RWPE1 (cell line): ENCODE measurements around the gene LRR1.
"Not testable (repeated sequence)": the region's sequence is repeated elsewhere in the genome, so short reads cannot be mapped to it uniquely, and the experiment has no call there.

Experiments used
- CTCF ChIA-PET: fragments of 350-600 bp; sonication (Branson Sonifier 250); formaldehyde crosslinking; extraction: SDS; loops from one replicate; lab custom pipeline; 2021; lab: Yijun Ruan, JAX
- POLR2A ChIA-PET: fragments of 400-600 bp; formaldehyde crosslinking; extraction: SDS; loops from one replicate; lab custom pipeline; 2020; ENCODE audit warnings: antibody characterized with exemption; ENCODE audit not compliant: low non-redundant PET; lab: Yijun Ruan, JAX
- DNase-seq: peaks from one replicate; pipeline ENCODE4 v3.0.0; 2012; ENCODE audit warnings: low spot score
- H3K27ac ChIP-seq: fragments of 450-650 bp; 2 replicates; pipeline ENCODE4 v1.5.1; 2017
- TF ChIP-seq, protein P1 (sequence below): fragments of 450-650 bp; conservative IDR thresholded peaks from 2 replicates; pipeline ENCODE4 v1.5.1; 2017; ENCODE audit warnings: low read depth, mild to moderate bottlenecking

The LRR1 gene

DNA sequence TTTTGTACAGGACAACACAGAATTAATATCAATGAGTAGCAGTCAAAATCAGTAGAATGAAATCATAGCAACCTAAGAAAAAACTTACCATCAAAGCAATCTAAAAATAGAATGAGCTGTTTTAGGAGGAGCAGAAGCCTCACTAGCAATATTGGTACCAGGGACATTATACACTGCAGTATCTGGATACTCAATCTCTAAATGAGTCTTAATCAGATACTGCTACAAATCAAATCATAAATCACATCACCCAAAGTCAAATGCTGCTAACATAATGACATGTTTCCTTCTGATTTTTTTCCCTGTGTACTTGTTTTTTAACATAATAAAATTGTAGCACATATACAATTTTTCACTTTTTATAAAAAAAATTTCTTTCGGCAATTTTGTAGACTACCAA, 20.6 kb upstream of the LRR1 start:
- TF ChIP-seq, protein P1, sequence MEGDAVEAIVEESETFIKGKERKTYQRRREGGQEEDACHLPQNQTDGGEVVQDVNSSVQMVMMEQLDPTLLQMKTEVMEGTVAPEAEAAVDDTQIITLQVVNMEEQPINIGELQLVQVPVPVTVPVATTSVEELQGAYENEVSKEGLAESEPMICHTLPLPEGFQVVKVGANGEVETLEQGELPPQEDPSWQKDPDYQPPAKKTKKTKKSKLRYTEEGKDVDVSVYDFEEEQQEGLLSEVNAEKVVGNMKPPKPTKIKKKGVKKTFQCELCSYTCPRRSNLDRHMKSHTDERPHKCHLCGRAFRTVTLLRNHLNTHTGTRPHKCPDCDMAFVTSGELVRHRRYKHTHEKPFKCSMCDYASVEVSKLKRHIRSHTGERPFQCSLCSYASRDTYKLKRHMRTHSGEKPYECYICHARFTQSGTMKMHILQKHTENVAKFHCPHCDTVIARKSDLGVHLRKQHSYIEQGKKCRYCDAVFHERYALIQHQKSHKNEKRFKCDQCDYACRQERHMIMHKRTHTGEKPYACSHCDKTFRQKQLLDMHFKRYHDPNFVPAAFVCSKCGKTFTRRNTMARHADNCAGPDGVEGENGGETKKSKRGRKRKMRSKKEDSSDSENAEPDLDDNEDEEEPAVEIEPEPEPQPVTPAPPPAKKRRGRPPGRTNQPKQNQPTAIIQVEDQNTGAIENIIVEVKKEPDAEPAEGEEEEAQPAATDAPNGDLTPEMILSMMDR, result no peak
- ChIA-PET POLR2A (no interaction called here), CTCF (no interaction called here)
- no peak for DNase-seq
- H3K27ac ChIP-seq, result no peak overlapping the region

DNA sequence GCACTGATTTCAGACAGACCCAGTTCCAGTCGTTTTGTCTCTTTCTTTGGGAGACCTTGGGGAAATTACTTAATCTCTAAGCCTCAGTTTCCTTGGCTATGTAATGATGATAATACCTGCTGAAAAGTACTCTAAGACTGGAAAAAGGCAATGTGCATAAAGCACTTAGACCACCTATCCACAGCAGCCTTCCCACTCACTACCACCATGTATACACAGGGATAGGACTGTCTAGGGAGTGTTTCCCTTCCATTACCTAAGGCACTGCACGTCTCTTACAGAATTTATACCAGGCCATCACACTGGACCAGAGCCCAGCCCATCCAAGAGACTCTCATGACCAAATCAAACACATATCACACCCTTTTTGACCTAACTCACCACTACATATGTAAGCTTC, 18.9 kb upstream of the LRR1 start:
- TF ChIP-seq, protein P1, result no peak
- H3K27ac ChIP-seq, result no peak overlapping the region
- DNase-seq, result no peak
- ChIA-PET POLR2A (no interaction called here), CTCF (no interaction called here)

DNA sequence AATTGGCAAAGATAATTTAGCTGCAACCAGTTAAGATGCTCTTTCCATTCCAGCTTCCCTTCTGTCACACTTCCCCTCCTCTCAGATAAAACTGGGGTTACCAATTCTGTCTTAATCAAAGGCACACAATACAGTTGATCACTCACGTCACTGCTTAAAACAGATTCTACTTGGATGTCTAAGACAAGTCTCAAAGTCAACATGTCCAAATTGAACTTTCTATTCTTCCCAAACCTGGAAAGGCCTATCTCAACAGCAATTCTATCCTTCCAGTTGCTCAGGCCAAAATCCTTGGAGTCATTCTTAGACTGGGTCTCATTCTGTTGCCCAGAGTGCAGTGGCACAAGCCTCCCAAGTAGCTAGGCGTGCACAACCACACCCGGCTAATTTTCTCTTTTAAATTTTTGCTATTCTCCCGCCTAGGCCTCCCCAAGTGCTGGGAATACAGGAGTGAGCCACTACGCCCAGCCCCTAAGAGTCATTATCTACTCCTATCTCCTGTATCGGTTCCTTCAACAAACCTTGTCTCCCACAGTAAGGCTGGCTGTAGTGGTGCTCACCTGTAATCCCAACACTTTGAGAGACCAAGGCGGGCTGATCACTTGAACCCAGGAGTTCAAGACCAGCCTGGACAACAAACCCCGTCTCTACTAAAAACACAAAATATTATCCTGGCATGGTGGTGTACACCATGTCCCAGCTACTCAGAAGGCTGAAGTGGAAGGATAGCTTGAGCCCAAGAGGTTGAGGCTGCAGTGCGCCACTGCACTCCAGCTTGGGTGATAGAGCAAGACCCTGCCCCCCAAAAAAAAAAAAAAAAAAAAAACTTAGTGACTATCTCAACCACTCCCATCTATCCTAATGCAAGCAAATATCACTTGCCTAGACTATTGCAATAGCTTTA, 17.3 kb upstream of the LRR1 start:
- TF ChIP-seq, protein P1, result no peak
- ChIA-PET POLR2A (interaction anchor here (0.6 kb wide), 1 partner anchor 25 kb away, joined by 7 read pairs; no protein-coding TSS in a partner anchor), CTCF (no interaction called here)
- no peak for DNase-seq
- peak overlapping the region; percentile 56 for H3K27ac ChIP-seq

DNA sequence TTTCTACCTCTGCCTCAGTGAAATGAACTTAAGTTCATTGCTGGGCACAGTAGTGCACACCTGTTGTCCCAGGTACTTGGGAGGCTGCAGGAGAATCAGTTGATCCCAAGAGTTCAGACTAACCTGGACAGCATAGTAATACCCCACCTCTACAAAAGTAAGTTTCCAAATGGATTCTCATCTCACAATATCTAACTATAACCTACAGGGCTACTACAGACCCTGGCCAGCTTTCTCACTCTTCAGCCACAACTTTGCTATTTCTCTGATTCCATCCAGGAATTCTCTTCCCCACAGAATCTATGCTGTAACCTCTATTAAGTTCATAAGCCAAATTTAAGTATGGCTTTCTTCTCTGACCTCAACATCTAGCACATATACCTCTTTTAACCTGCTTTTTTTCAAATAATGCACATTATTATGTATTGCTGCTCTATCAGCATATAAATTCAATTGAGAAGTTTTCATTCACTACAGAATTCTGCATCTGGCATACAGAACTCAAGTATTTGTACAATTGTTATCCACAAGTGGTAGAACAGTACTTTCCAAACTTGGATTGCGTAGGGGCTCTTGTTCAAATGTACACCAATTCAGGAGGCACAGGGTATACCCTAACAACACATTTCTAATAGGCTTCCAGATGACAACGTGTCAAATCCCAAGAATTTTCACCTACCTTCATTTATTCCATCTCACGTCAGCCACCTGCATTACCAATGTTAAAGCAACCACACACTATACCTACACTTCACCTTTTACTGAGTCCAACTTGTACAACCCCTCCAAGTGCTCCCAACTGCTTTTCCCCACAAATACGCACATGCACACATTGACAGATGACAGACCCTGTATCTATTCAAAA, 16.4 kb upstream of the LRR1 start:
- no peak overlapping the region for H3K27ac ChIP-seq
- ChIA-PET CTCF (no interaction called here), POLR2A (no interaction called here)
- TF ChIP-seq, protein P1, result no peak
- DNase-seq, result no peak

DNA sequence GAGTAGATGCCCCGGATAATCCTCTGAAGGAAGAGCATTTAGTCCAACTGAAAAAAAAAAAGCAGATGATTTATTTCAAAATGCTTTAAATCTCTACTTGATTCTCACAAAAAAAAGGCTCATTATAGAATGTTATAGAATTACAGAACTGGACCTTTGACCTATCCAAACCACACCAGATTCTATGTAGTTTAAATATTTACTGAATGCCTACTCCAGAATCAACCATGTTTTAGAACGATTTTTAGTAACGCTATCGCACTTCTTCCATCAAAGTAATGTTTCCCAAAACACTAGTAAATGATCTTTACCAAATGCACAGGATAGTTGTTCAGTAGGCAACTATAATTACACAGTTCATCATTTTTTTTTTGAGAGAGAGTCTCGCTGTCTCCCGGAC, 15.1 kb upstream of the LRR1 start:
- TF ChIP-seq, protein P1, result no peak
- ChIA-PET CTCF (no interaction called here), POLR2A (no interaction called here)
- H3K27ac ChIP-seq, result peak overlapping the region; percentile 91
- no peak for DNase-seq

DNA sequence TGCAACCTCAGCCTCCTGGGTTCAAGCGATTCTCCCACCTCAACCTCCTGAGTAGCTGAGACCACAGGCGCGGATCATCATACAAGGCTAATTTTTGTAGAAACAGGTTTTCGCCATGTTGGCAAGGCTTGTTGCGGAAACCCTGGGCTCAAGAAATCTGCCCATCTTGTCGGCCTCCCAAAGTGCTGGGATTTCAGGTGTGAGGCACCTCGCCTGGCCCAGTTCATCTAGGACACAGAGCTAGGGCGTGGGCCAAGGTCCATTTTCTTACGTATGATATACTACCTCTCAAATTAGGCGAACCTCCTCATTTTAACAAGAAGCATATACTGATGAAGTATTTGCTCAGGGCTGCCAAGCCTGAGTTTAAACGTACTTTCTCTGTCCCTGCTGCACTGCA, 14.7 kb upstream of the LRR1 start:
- ChIA-PET POLR2A (no interaction called here), CTCF (no interaction called here)
- DNase-seq, result no peak
- TF ChIP-seq, protein P1, result no peak
- peak overlapping the region; percentile 91 for H3K27ac ChIP-seq

DNA sequence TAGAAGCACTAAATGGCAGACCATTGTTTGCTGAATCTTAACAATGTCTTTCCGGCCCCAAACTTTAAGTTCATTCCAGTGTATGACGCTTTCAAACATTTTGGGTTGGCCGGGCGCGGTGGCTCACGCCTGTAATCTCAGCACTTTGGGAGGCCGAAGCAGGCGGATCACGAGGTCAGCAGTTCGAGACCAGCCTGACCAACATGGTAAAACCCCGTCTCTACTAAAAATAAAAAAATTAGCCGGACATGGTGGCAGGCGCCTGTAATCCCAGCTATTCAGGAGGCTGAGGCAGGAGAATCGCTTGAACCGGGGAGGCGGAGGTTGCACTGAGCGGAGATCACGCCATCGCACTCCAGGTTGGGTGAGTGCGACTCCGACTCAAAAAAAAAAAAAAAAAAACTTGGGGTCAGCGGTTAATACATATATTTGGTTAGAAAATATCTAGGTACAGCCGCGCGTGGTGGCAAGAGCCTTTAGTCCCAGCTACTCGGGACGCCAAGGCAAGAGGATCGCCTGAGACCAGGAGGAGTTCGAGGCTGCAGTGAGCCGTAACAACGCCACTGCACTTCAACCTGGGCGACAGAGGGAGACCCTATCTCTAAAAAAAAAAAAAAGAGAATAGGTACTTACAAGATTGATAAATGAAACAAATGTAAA, 13.6 kb upstream of the LRR1 start:
- peak overlapping the region; percentile 91 for H3K27ac ChIP-seq
- DNase-seq, result not testable (repeated sequence)
- ChIA-PET CTCF (interaction anchor here (0.6 to 0.7 kb wide), 2 partner anchors 1279 to 1812 kb away, joined by 3 to 4 read pairs; no protein-coding TSS in a partner anchor), POLR2A (interaction anchor here (0.7 to 2.5 kb wide), 2 partner anchors 20 to 35 kb away, joined by 3 to 10 read pairs; partner anchors contain the start of genes MGAT2 and RPL36AL)
